CD8-positive, alpha-beta memory T cell (primary cell): ENCODE results near the gene HOXB1. TPM values are rescaled to one million over a fixed set of nuclear protein-coding genes. Genes with fewer than 3 reads are reported as not detected.
"Not testable (repeated sequence)": the region's sequence is repeated elsewhere in the genome, so short reads cannot be mapped to it uniquely, and the experiment has no call there.

Experiments
- CTCF ChIA-PET: fragments of 350-600 bp; sonication (Branson Sonifier 250); formaldehyde crosslinking; loops from one replicate; lab custom pipeline; 2021; ENCODE audit warnings: antibody characterized with exemption; lab: Charles Lee
- POLR2A ChIA-PET: fragments of 350-600 bp; sonication (Branson Sonifier 250); formaldehyde crosslinking; loops from one replicate; lab custom pipeline; 2021; ENCODE audit warnings: antibody characterized with exemption; lab: Charles Lee
- DNase-seq, 5 donors: peaks; one replicate each; pipeline versions ENCODE4 v3.0.0 to v3.0.0-alpha.2; 2020 to 2022; ENCODE audit warnings: mixed read lengths in 1 of 5
- H3K27ac ChIP-seq: one replicate; pipeline ENCODE4 v1.7.0; 2013; ENCODE audit warnings: low read depth, mild to moderate bottlenecking, low read length, moderate library complexity
- H3K27me3 ChIP-seq: 2 replicates; pipeline ENCODE4 v1.7.0; 2013; ENCODE audit warnings: low read length, mild to moderate bottlenecking; ENCODE audit not compliant: insufficient read depth, poor library complexity, severe bottlenecking
- H3K36me3 ChIP-seq: 2 replicates; pipeline ENCODE4 v1.7.0; 2013; ENCODE audit warnings: mild to moderate bottlenecking, low read length, moderate library complexity; ENCODE audit not compliant: insufficient read depth
- H3K4me1 ChIP-seq: 2 replicates; pipeline ENCODE4 v1.7.0; 2013; ENCODE audit warnings: mild to moderate bottlenecking, low read length, moderate library complexity; ENCODE audit not compliant: insufficient read depth
- H3K4me3 ChIP-seq: 2 replicates; pipeline ENCODE4 v1.7.0; 2013; ENCODE audit warnings: mild to moderate bottlenecking, low read length
- H3K9me3 ChIP-seq: 2 replicates; pipeline ENCODE4 v1.7.0; 2013; ENCODE audit warnings: mild to moderate bottlenecking, low read length
- H3K27ac Mint-ChIP-seq, 8 donors: one replicate each; pipeline ENCODE4 v1.8.0; 2020 to 2021; ENCODE audit warnings: mixed read lengths in 8 of 8, mild to moderate bottlenecking in 6 of 8, inconsistent platforms in 3 of 8, moderate library complexity in 3 of 8
- H3K27me3 Mint-ChIP-seq, 2 donors: one replicate each; pipeline ENCODE4 v1.8.0; 2020 to 2021; ENCODE audit warnings: mixed read lengths in 2 of 2, mild to moderate bottlenecking in 1 of 2, moderate library complexity in 1 of 2
- H3K36me3 Mint-ChIP-seq, 3 donors: one replicate each; pipeline ENCODE4 v1.8.0; 2020 to 2021; ENCODE audit warnings: mixed read lengths in 3 of 3, inconsistent platforms in 1 of 3, mild to moderate bottlenecking in 1 of 3
- H3K4me1 Mint-ChIP-seq, 3 donors: one replicate each; pipeline ENCODE4 v1.8.0; 2020 to 2021; ENCODE audit warnings: mixed read lengths in 3 of 3, inconsistent platforms in 1 of 3, mild to moderate bottlenecking in 1 of 3
- H3K4me3 Mint-ChIP-seq, 7 donors: one replicate each; pipeline ENCODE4 v1.8.0; 2020 to 2021; ENCODE audit warnings: mixed read lengths in 7 of 7, mild to moderate bottlenecking in 6 of 7, moderate library complexity in 4 of 7, inconsistent platforms in 2 of 7
- H3K9me3 Mint-ChIP-seq, 5 donors: one replicate each; pipeline ENCODE4 v1.8.0; 2020 to 2022; ENCODE audit warnings: mixed read lengths in 5 of 5, mild to moderate bottlenecking in 3 of 5, moderate library complexity in 2 of 5, inconsistent platforms in 1 of 5
- polyA plus RNA-seq: library from polyadenylated mRNA; unstranded; fragments of 300-500 nt; fragmentation: Illumina TruSeq; gene quantifications from one replicate; pipeline ENCODE4 v1.2.3, GENCODE V29; 2021
- total RNA-seq, 2 experiments: library from RNA; stranded (reverse); gene quantifications; one replicate each; pipeline ENCODE4 v1.2.3, GENCODE V29; 2021

HOXB1 gene
- total and polyA plus RNA-seq, 3 experiments from 2014 or later = not detected

- POLR2A ChIA-PET = interaction anchor here (1.2 kb wide), 1 partner anchor 25 kb away, joined by 3 read pairs; no protein-coding TSS in a partner anchor
- H3K4me3 Mint-ChIP-seq = peak overlapping the region in 1 of 7 donors; percentile 42
Measured at GRCh38 chr17:48514477-48514876, 16.3 kb downstream of the HOXB1 start.

GRCh38 chr17:48513666-48514455 lies 16.9 kb downstream of the HOXB1 start:
- Mint-ChIP-seq H3K36me3 (peaks cover 0 to 4% (median 3%) of the 10 kb centered on the region in 3 donors), H3K4me1 (peaks cover 5 to 39% (median 24%) of the 10 kb centered on the region in 3 donors), H3K27ac (peak overlapping the region in 1 of 8 donors; percentile 17), H3K4me3 (peak overlapping the region in 2 of 7 donors; percentile 46 to 72), H3K27me3 (peaks cover 21 to 24% of the 10 kb centered on the region in 2 donors), H3K9me3 (no peaks in the 10 kb centered on the region)
- ChIA-PET POLR2A (interaction anchor here (0.9 to 1.2 kb wide), 4 partner anchors 10 to 28 kb away, joined by 3 read pairs; no protein-coding TSS in a partner anchor), CTCF (interaction anchor here (0.7 to 1.5 kb wide), 4 partner anchors 19 to 79 kb away, joined by 3 to 7 read pairs (median 3); no protein-coding TSS in a partner anchor)
- Histone ChIP-seq H3K36me3 (no peaks in the 10 kb centered on the region), H3K27me3 (no peaks in the 10 kb centered on the region), H3K9me3 (no peaks in the 10 kb centered on the region), H3K27ac (no peak overlapping the region), H3K4me1 (peaks cover 7% of the 10 kb centered on the region), H3K4me3 (peak overlapping the region; percentile 49)
- no peak for DNase-seq

More at GRCh38 chr17:48514477-48514876, 16.3 kb downstream of the HOXB1 start:
- Histone ChIP-seq H3K27me3 (no peaks in the 10 kb centered on the region), H3K9me3 (no peaks in the 10 kb centered on the region), H3K36me3 (no peaks in the 10 kb centered on the region), H3K4me3 (no peak overlapping the region), H3K27ac (no peak overlapping the region), H3K4me1 (peaks cover 7% of the 10 kb centered on the region)
- Mint-ChIP-seq H3K27me3 (peaks cover 21 to 26% of the 10 kb centered on the region in 2 donors), H3K4me1 (peaks cover 5 to 39% (median 24%) of the 10 kb centered on the region in 3 donors), H3K27ac (no peak overlapping the region), H3K9me3 (no peaks in the 10 kb centered on the region), H3K36me3 (peaks cover 0 to 4% (median 3%) of the 10 kb centered on the region in 3 donors)
- CTCF ChIA-PET = interaction anchor here (0.7 to 1.0 kb wide), 2 partner anchors 19 to 22 kb away, joined by 3 read pairs; no protein-coding TSS in a partner anchor
- DNase-seq = no peak

- ChIA-PET CTCF (interaction anchor here (1.1 to 1.5 kb wide), 2 partner anchors 20 to 78 kb away, joined by 3 to 7 read pairs; no protein-coding TSS in a partner anchor), POLR2A (interaction anchor here (0.9 kb wide), 3 partner anchors 9 to 28 kb away, joined by 3 read pairs; no protein-coding TSS in a partner anchor)
- DNase-seq = peak in 1 of 5 donors; percentile 45
- H3K36me3 ChIP-seq = no peaks in the 10 kb centered on the region
- peak overlapping the region in 6 of 7 donors; percentile 19 to 86 (median 60) for H3K4me3 Mint-ChIP-seq
- H3K27me3 Mint-ChIP-seq = peaks cover 21 to 22% of the 10 kb centered on the region in 2 donors
- H3K27ac Mint-ChIP-seq = peak overlapping the region in 3 of 8 donors; percentile 29 to 83 (median 52)
- peaks cover 7% of the 10 kb centered on the region for H3K4me1 ChIP-seq
- peak overlapping the region; percentile 10 for H3K27ac ChIP-seq
- H3K9me3 ChIP-seq = no peaks in the 10 kb centered on the region
- H3K4me1 Mint-ChIP-seq = peaks cover 5 to 39% (median 24%) of the 10 kb centered on the region in 3 donors
- H3K9me3 Mint-ChIP-seq = no peaks in the 10 kb centered on the region
- H3K36me3 Mint-ChIP-seq = peaks cover 0 to 4% (median 3%) of the 10 kb centered on the region in 3 donors
- peak overlapping the region; percentile 49 for H3K4me3 ChIP-seq
- H3K27me3 ChIP-seq = no peaks in the 10 kb centered on the region
Measured at GRCh38 chr17:48513097-48513496, 17.7 kb downstream of the HOXB1 start.

GRCh38 chr17:48510761-48511604 lies 19.8 kb downstream of the HOXB1 start:
- Mint-ChIP-seq H3K9me3 (no peaks in the 10 kb centered on the region), H3K36me3 (peaks cover 0 to 4% (median 0%) of the 10 kb centered on the region in 3 donors), H3K27me3 (peaks cover 7 to 18% of the 10 kb centered on the region in 2 donors), H3K4me3 (peak overlapping the region in 4 of 7 donors; percentile 1 to 61 (median 10)), H3K4me1 (peaks cover 8 to 49% (median 29%) of the 10 kb centered on the region in 3 donors), H3K27ac (peak overlapping the region in 3 of 8 donors; percentile 24 to 69 (median 34))
- ChIA-PET CTCF (interaction anchor here (0.8 to 1.5 kb wide), 2 partner anchors 15 to 82 kb away, joined by 3 to 6 read pairs; partner anchors contain the start of gene HOXB5), POLR2A (interaction anchor here (0.6 to 0.8 kb wide), 4 partner anchors 10 to 119 kb away, joined by 3 to 10 read pairs (median 8); no protein-coding TSS in a partner anchor)
- Histone ChIP-seq H3K9me3 (no peaks in the 10 kb centered on the region), H3K27ac (no peak overlapping the region), H3K27me3 (no peaks in the 10 kb centered on the region), H3K36me3 (no peaks in the 10 kb centered on the region), H3K4me3 (no peak overlapping the region), H3K4me1 (peaks cover 7% of the 10 kb centered on the region)
- peak in 1 of 5 donors; percentile 65 for DNase-seq

- Histone ChIP-seq H3K4me1 (peaks cover 7% of the 10 kb centered on the region), H3K27me3 (no peaks in the 10 kb centered on the region), H3K27ac (no peak overlapping the region), H3K36me3 (no peaks in the 10 kb centered on the region), H3K4me3 (no peak overlapping the region), H3K9me3 (no peaks in the 10 kb centered on the region)
- H3K27ac Mint-ChIP-seq = no peak overlapping the region
- H3K4me3 Mint-ChIP-seq = no peak overlapping the region
- peaks cover 0 to 4% (median 0%) of the 10 kb centered on the region in 3 donors for H3K36me3 Mint-ChIP-seq
- DNase-seq = no peak
- ChIA-PET POLR2A (no interaction called here), CTCF (interaction anchor here (1.5 kb wide), 1 partner anchor 83 kb away, joined by 6 read pairs; the partner anchor contains the start of gene HOXB5)
- H3K4me1 Mint-ChIP-seq = peaks cover 14 to 55% (median 35%) of the 10 kb centered on the region in 3 donors
- peaks cover 5 to 18% of the 10 kb centered on the region in 2 donors for H3K27me3 Mint-ChIP-seq
- H3K9me3 Mint-ChIP-seq = no peaks in the 10 kb centered on the region
Measured at GRCh38 chr17:48510381-48510760, 20.4 kb downstream of the HOXB1 start.

GRCh38 chr17:48509708-48510107 lies 21.1 kb downstream of the HOXB1 start:
- H3K4me3 ChIP-seq, H3K27ac ChIP-seq, CTCF ChIA-PET, H3K9me3 Mint-ChIP-seq, H3K4me1 ChIP-seq, H3K36me3 Mint-ChIP-seq, H3K9me3 ChIP-seq, H3K27me3 ChIP-seq, POLR2A ChIA-PET, H3K36me3 ChIP-seq, DNase-seq, H3K4me3 Mint-ChIP-seq: not testable (repeated sequence)
- Mint-ChIP-seq H3K4me1 (peaks cover 15 to 62% (median 40%) of the 10 kb centered on the region in 3 donors), H3K27me3 (peaks cover 0 to 16% of the 10 kb centered on the region in 2 donors), H3K27ac (peak overlapping the region in 1 of 8 donors; percentile 59)

- H3K36me3 Mint-ChIP-seq = no peaks in the 10 kb centered on the region
- H3K4me3 Mint-ChIP-seq = no peak overlapping the region
- ChIA-PET CTCF (interaction anchor here (0.9 to 6.0 kb wide), 3 partner anchors 14 to 170 kb away, joined by 3 to 30 read pairs (median 4); no protein-coding TSS in a partner anchor), POLR2A (interaction anchor here (1.2 to 1.3 kb wide), 2 partner anchors 36 to 87 kb away, joined by 4 read pairs; partner anchors contain the start of gene HOXB5)
- Histone ChIP-seq H3K27ac (no peak overlapping the region), H3K9me3 (no peaks in the 10 kb centered on the region), H3K4me3 (no peak overlapping the region), H3K27me3 (no peaks in the 10 kb centered on the region), H3K4me1 (no peaks in the 10 kb centered on the region), H3K36me3 (no peaks in the 10 kb centered on the region)
- DNase-seq = no peak
- H3K9me3 Mint-ChIP-seq = no peaks in the 10 kb centered on the region
- H3K27me3 Mint-ChIP-seq = peaks cover 0 to 5% of the 10 kb centered on the region in 2 donors
- peaks cover 15 to 37% (median 26%) of the 10 kb centered on the region in 3 donors for H3K4me1 Mint-ChIP-seq
- peak overlapping the region; percentile 38 to 92 (median 74) for H3K27ac Mint-ChIP-seq
Measured at GRCh38 chr17:48506246-48506645, 24.6 kb downstream of the HOXB1 start.
